Calu3 (cell line): ENCODE data around the gene SIAH1. TPM values are rescaled to one million over a fixed set of nuclear protein-coding genes. Genes with fewer than 3 reads are reported as not detected.

Experiments used
- BruUV-seq: library from RNA; stranded (reverse); fragments of 400-500 nt; replicated peaks from 2 replicates; lab custom pipeline; 2021; lab: Mats Ljungman, UMichigan
- CTCF ChIA-PET: fragments of 300-600 bp; sonication (Branson Sonifier 250); formaldehyde crosslinking; loops from one replicate; lab custom pipeline; 2022; ENCODE audit warnings: antibody characterized with exemption; lab: Charles Lee
- DNase-seq: peaks from one replicate; pipeline ENCODE4 v3.0.0; 2022
- H3K27ac Mint-ChIP-seq: one replicate; pipeline ENCODE4 v1.8.0; 2022; ENCODE audit warnings: mixed read lengths; ENCODE audit not compliant: unreplicated experiment
- H3K27me3 Mint-ChIP-seq: one replicate; pipeline ENCODE4 v1.8.0; 2022; ENCODE audit warnings: mixed read lengths; ENCODE audit not compliant: unreplicated experiment
- H3K36me3 Mint-ChIP-seq: one replicate; pipeline ENCODE4 v1.8.0; 2022; ENCODE audit warnings: mild to moderate bottlenecking, moderate library complexity, mixed read lengths; ENCODE audit not compliant: insufficient read depth, unreplicated experiment
- H3K4me1 Mint-ChIP-seq: one replicate; pipeline ENCODE4 v1.8.0; 2022; ENCODE audit warnings: mild to moderate bottlenecking, low read depth, mixed read lengths; ENCODE audit not compliant: unreplicated experiment
- H3K4me3 Mint-ChIP-seq: one replicate; pipeline ENCODE4 v1.8.0; 2022; ENCODE audit warnings: mild to moderate bottlenecking, low read depth, moderate library complexity, mixed read lengths; ENCODE audit not compliant: unreplicated experiment
- H3K9me3 Mint-ChIP-seq: one replicate; pipeline ENCODE4 v1.8.0; 2022; ENCODE audit warnings: low read depth, mixed read lengths; ENCODE audit not compliant: unreplicated experiment
- CTCF ChIP-seq: fragments of 200-600 bp; IDR thresholded peaks from one replicate; pipeline ENCODE4 v1.8.0; 2022; ENCODE audit warnings: antibody characterized with exemption; ENCODE audit not compliant: unreplicated experiment
- intact Hi-C: fragments of 100-400 bp; cut with micrococcal nuclease; formaldehyde crosslinking; loops from one replicate; pipeline ENCODE4 v1.10.0; 2022; ENCODE audit not compliant: unreplicated experiment
- total RNA-seq: library from RNA; stranded (reverse); gene quantifications from 2 replicates; pipeline ENCODE4 v1.2.3, GENCODE V29; 2022

The SIAH1 gene
- total RNA-seq, 1 experiment from 2014 or later: 32.3 TPM

- no peak for DNase-seq
- no peak for TF ChIP-seq CTCF
- no TSS peak for BruUV-seq
- CTCF ChIA-PET: interaction anchor here (0.7 to 2.0 kb wide), 3 partner anchors 153 to 278 kb away, joined by 4 to 12 read pairs (median 6); no protein-coding TSS in a partner anchor
- Mint-ChIP-seq H3K36me3 (peaks cover 60% of the 10 kb centered on the region), H3K4me3 (no peak overlapping the region), H3K27me3 (no peaks in the 10 kb centered on the region), H3K9me3 (no peaks in the 10 kb centered on the region), H3K27ac (no peak overlapping the region), H3K4me1 (no peaks in the 10 kb centered on the region)
- intact Hi-C loops: loop anchor here (1.0 to 2.0 kb wide), 2 partner anchors 173 to 270 kb away; no protein-coding TSS in a partner anchor
Observed at GRCh38 chr16:48352648-48353390, 32.4 kb downstream of the SIAH1 start.

GRCh38 chr16:48350736-48351135, 34.5 kb downstream of the SIAH1 start:
- CTCF ChIA-PET: interaction anchor here (1.0 kb wide), 1 partner anchor 273 kb away, joined by 3 read pairs; no protein-coding TSS in a partner anchor
- no peak for DNase-seq
- Mint-ChIP-seq H3K4me3 (no peak overlapping the region), H3K4me1 (no peaks in the 10 kb centered on the region), H3K9me3 (no peaks in the 10 kb centered on the region), H3K27ac (no peak overlapping the region), H3K36me3 (peaks cover 52% of the 10 kb centered on the region), H3K27me3 (no peaks in the 10 kb centered on the region)
- intact Hi-C loops: no loop called here
- no TSS peak for BruUV-seq
- no peak for TF ChIP-seq CTCF

GRCh38 chr16:48347980-48348379, 37.2 kb downstream of the SIAH1 start:
- DNase-seq: no peak
- CTCF ChIA-PET: no interaction called here
- TF ChIP-seq CTCF: no peak
- H3K9me3 Mint-ChIP-seq: no peaks in the 10 kb centered on the region
- peaks cover 36% of the 10 kb centered on the region for H3K36me3 Mint-ChIP-seq
- no peaks in the 10 kb centered on the region for H3K27me3 Mint-ChIP-seq
- H3K27ac Mint-ChIP-seq: no peak overlapping the region
- no peaks in the 10 kb centered on the region for H3K4me1 Mint-ChIP-seq
- intact Hi-C loops: no loop called here
- BruUV-seq: no TSS peak
- no peak overlapping the region for H3K4me3 Mint-ChIP-seq

GRCh38 chr16:48347191-48347865, 37.9 kb downstream of the SIAH1 start:
- CTCF ChIA-PET: interaction anchor here (0.6 kb wide), 1 partner anchor 131 kb away, joined by 5 read pairs; no protein-coding TSS in a partner anchor
- Mint-ChIP-seq H3K27ac (no peak overlapping the region), H3K27me3 (no peaks in the 10 kb centered on the region), H3K36me3 (peaks cover 35% of the 10 kb centered on the region), H3K4me1 (no peaks in the 10 kb centered on the region), H3K9me3 (no peaks in the 10 kb centered on the region), H3K4me3 (no peak overlapping the region)
- no TSS peak for BruUV-seq
- intact Hi-C loops: no loop called here
- TF ChIP-seq CTCF: no peak
- no peak for DNase-seq
